ENCODE data around the gene DBN1. TPM values are rescaled to one million over a fixed set of nuclear protein-coding genes. Genes with fewer than 3 reads are reported as not detected.

Gene DBN1
- total and polyA plus RNA-seq, 2 donors (not counting 3 experiments of a cell fraction or from before 2014, with no cell fraction given), result 198 to 336 TPM

- TF ChIP-seq FOS (IDR thresholded peaks at IDR 0.05; ENCODE audit: borderline replicate concordance, insufficient read depth, low read length) (no peak), EZH2 (IDR thresholded peaks at IDR 0.05; ENCODE audit: borderline replicate concordance, low read depth, low read length, severe bottlenecking) (no peak), MAX (IDR thresholded peaks at IDR 0.05; ENCODE audit: insufficient read depth, insufficient read length) (no peak), GATA2 (IDR thresholded peaks at IDR 0.05; ENCODE audit: insufficient read depth, insufficient read length, low read depth, low read length) (no peak)
- Histone ChIP-seq H3K9ac (replicated peaks; ENCODE audit: extremely low read depth, insufficient read depth, low read length) (peak overlapping the region; percentile 59), H3K27me3 (ENCODE audit: control insufficient read depth in 2 of 2, insufficient read depth in 2 of 2, low read length in 2 of 2) (no peaks in the 10 kb centered on the region), H3K4me2 (ENCODE audit: insufficient read depth, low read length) (peak overlapping the region; percentile 48), H3K9me1 (replicated peaks; ENCODE audit: control insufficient read depth, extremely low read depth, insufficient read depth, low read length) (no peaks in the 10 kb centered on the region), H3K4me1 (ENCODE audit: control insufficient read depth, extremely low read depth, insufficient read depth, low read length) (peaks cover 14% of the 10 kb centered on the region), H2AFZ (ENCODE audit: low read depth, low read length) (peak overlapping the region; percentile 92), H3K27ac (ENCODE audit: insufficient read depth, low read depth, low read length) (peak overlapping the region; percentile 61), H4K20me1 (replicated peaks; ENCODE audit: control insufficient read depth, extremely low read depth, insufficient read depth, low read length) (no peaks in the 10 kb centered on the region), H3K79me2 (ENCODE audit: control insufficient read depth, insufficient read depth, low read length) (peaks cover 27% of the 10 kb centered on the region), H3K9me3 (replicated peaks; ENCODE audit: control insufficient read depth, insufficient read depth, low read length) (no peaks in the 10 kb centered on the region), H3K4me3 (replicated peaks in 1 of 3; ENCODE audit: insufficient read depth in 1 of 3, low read depth in 1 of 3, low read length in 3 of 3) (peak overlapping the region in 2 of 3 experiments; percentile 51 to 52), H3K36me3 (ENCODE audit: control insufficient read depth in 2 of 2, extremely low read depth in 1 of 2, insufficient read depth in 2 of 2, low read length in 2 of 2) (no peaks in the 10 kb centered on the region)
- POLR2A ChIA-PET, result interaction anchor here (0.9 to 1.9 kb wide), 4 partner anchors 15 to 70 kb away, joined by 4 to 7 read pairs (median 4); no protein-coding TSS in a partner anchor
- dilution Hi-C loops (cut with MboI; ENCODE audit: extremely low pct_ligation_motif_present, low sequenced_read_pairs) (no loop called here), intact Hi-C loops (cut with micrococcal nuclease) (no loop called here)
- no peak for FAIRE-seq
- CTCF ChIA-PET, result interaction anchor here (1.0 to 5.2 kb wide), 6 partner anchors 17 to 36 kb away, joined by 4 to 43 read pairs (median 8); no protein-coding TSS in a partner anchor
- DNase-seq (ENCODE audit: low read depth, low spot score), result no peak
- BruUV-seq (replicated peaks), result no TSS peak
These were observed 48.1 kb downstream of the DBN1 start for GRCh38 chr5:177425196-177425800.

- Histone ChIP-seq H3K4me2 (ENCODE audit: insufficient read depth, low read length) (no peak overlapping the region), H3K4me3 (replicated peaks in 1 of 3; ENCODE audit: insufficient read depth in 1 of 3, low read depth in 1 of 3, low read length in 3 of 3) (no peak overlapping the region), H3K79me2 (ENCODE audit: control insufficient read depth, insufficient read depth, low read length) (peaks cover 18% of the 10 kb centered on the region), H3K9me3 (replicated peaks; ENCODE audit: control insufficient read depth, insufficient read depth, low read length) (no peaks in the 10 kb centered on the region), H3K9ac (replicated peaks; ENCODE audit: extremely low read depth, insufficient read depth, low read length) (no peak overlapping the region), H4K20me1 (replicated peaks; ENCODE audit: control insufficient read depth, extremely low read depth, insufficient read depth, low read length) (no peaks in the 10 kb centered on the region), H3K27ac (ENCODE audit: insufficient read depth, low read depth, low read length) (no peak overlapping the region), H3K36me3 (ENCODE audit: control insufficient read depth in 2 of 2, extremely low read depth in 1 of 2, insufficient read depth in 2 of 2, low read length in 2 of 2) (no peaks in the 10 kb centered on the region), H3K4me1 (ENCODE audit: control insufficient read depth, extremely low read depth, insufficient read depth, low read length) (peaks cover 14% of the 10 kb centered on the region), H2AFZ (ENCODE audit: low read depth, low read length) (no peak overlapping the region), H3K9me1 (replicated peaks; ENCODE audit: control insufficient read depth, extremely low read depth, insufficient read depth, low read length) (no peaks in the 10 kb centered on the region), H3K27me3 (ENCODE audit: control insufficient read depth in 2 of 2, insufficient read depth in 2 of 2, low read length in 2 of 2) (no peaks in the 10 kb centered on the region)
- ChIA-PET POLR2A (no interaction called here), CTCF (interaction anchor here (0.7 to 2.9 kb wide), 5 partner anchors 14 to 34 kb away, joined by 3 to 11 read pairs (median 5); partner anchors contain the start of gene F12)
- FAIRE-seq (no peak), DNase-seq (ENCODE audit: low read depth, low spot score) (no peak)
- intact Hi-C loops (cut with micrococcal nuclease), result no loop called here
- TF ChIP-seq GATA2 (IDR thresholded peaks at IDR 0.05; ENCODE audit: insufficient read depth, insufficient read length, low read depth, low read length) (no peak), MYC (IDR thresholded peaks at IDR 0.05; ENCODE audit: low read depth, low read length) (no peak), POLR2A (IDR thresholded peaks at IDR 0.05; ENCODE audit: low read depth, low read length) (no peak), MAX (IDR thresholded peaks at IDR 0.05; ENCODE audit: insufficient read depth, insufficient read length) (no peak), FOS (IDR thresholded peaks at IDR 0.05; ENCODE audit: borderline replicate concordance, insufficient read depth, low read length) (no peak), CTCF (IDR thresholded peaks at IDR 0.05; ENCODE audit: extremely low read depth in 1 of 2, insufficient read depth in 1 of 2, low read depth in 1 of 2, low read length in 2 of 2) (no peak), EZH2 (IDR thresholded peaks at IDR 0.05; ENCODE audit: borderline replicate concordance, low read depth, low read length, severe bottlenecking) (no peak), POLR2AphosphoS5 (IDR thresholded peaks at IDR 0.05; ENCODE audit: insufficient read depth, low read depth, low read length) (no peak), JUN (IDR thresholded peaks at IDR 0.05; ENCODE audit: borderline replicate concordance, insufficient read depth, insufficient read length, low read depth) (no peak)
- BruUV-seq (replicated peaks), result no TSS peak
- dilution Hi-C loops (cut with MboI; ENCODE audit: extremely low pct_ligation_motif_present, low sequenced_read_pairs), result no loop called here
These were observed 49.8 kb downstream of the DBN1 start for GRCh38 chr5:177423671-177424070.
